ES-I3 (cell line): ENCODE results near the gene ARVCF.

Experiments used
- H3K36me3 ChIP-seq: 2 replicates; pipeline ENCODE4 v1.6.1; 2013; ENCODE audit warnings: mild to moderate bottlenecking, low read length, control low read depth, moderate library complexity; ENCODE audit not compliant: insufficient read depth
- H3K4me1 ChIP-seq: 2 replicates; pipeline ENCODE4 v1.6.1; 2013; ENCODE audit warnings: mild to moderate bottlenecking, control low read depth, low read length; ENCODE audit not compliant: insufficient read depth
- H3K9ac ChIP-seq: 2 replicates; pipeline ENCODE4 v1.6.1; 2013; ENCODE audit warnings: low read depth, mild to moderate bottlenecking, low read length, moderate library complexity
- H3K9me3 ChIP-seq: 2 replicates; pipeline ENCODE4 v1.6.1; 2013; ENCODE audit warnings: mild to moderate bottlenecking, low read length, moderate library complexity; ENCODE audit not compliant: control insufficient read depth, insufficient read depth

ARVCF gene

GRCh38 chr22:19979712-19980493 lies 36.7 kb downstream of the ARVCF start:
- H3K9me3 ChIP-seq, result no peaks in the 10 kb centered on the region
- H3K9ac ChIP-seq, result no peak overlapping the region
- H3K36me3 ChIP-seq, result peaks cover 9% of the 10 kb centered on the region; the same call in 1 of the 2 replicates
- peaks cover 24% of the 10 kb centered on the region; the same call in 1 of the 2 replicates for H3K4me1 ChIP-seq

GRCh38 chr22:19978748-19979147 lies 37.9 kb downstream of the ARVCF start:
- Histone ChIP-seq H3K36me3 (peaks cover 9% of the 10 kb centered on the region; the same call in 1 of the 2 replicates), H3K9me3 (no peaks in the 10 kb centered on the region), H3K4me1 (peaks cover 15% of the 10 kb centered on the region; the same call in 1 of the 2 replicates), H3K9ac (no peak overlapping the region)

DNA sequence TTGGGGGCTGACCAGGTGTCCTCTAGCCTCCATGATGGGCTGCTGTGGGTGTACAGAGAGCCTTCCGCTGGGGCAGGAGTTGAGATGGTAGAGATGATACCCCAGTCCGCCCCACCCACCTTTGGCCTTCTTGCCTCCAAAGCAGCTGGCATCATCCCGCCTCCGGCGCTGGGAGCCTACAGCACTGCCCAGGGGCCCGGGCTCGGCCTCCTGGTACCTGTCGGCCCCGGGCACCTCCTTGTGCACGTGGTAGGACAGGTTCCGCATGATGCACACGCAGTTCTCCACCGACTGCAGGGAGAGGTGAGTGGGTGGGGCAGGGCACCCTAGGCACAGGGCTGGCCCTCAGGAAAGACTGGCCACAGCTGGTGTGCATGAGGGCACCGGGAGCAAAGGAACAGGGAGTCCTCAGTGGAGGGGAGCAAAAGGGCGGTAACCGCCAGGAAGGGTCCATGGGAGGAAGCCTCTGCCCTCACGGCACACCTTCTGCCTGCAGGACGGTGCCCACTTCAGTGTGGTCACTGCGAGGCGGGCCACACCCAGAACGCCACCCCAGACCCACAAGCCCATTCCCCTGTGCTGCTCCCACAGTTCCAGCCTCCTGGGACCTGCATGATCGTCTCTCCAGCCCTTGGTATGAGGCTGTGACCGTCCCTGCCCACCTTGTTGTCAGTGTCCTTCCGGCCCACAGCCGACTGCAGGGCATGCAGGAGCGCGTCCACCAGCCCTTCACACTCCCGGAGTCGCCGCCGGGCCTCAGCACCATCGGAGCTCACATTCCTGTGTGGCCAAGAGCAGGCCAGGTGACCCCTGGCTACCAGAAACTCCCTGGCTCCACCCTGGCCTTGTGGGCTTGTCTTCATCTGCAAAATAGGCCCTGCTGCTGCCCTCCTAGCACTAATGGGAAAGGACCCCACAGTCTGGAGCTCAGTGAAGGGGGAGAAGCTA lies 39.1 kb downstream of the ARVCF start:
- Histone ChIP-seq H3K36me3 (peaks cover 9% of the 10 kb centered on the region; the same call in 1 of the 2 replicates), H3K9me3 (no peaks in the 10 kb centered on the region), H3K9ac (no peak overlapping the region), H3K4me1 (peaks cover 13% of the 10 kb centered on the region; the same call in 1 of the 2 replicates)

DNA sequence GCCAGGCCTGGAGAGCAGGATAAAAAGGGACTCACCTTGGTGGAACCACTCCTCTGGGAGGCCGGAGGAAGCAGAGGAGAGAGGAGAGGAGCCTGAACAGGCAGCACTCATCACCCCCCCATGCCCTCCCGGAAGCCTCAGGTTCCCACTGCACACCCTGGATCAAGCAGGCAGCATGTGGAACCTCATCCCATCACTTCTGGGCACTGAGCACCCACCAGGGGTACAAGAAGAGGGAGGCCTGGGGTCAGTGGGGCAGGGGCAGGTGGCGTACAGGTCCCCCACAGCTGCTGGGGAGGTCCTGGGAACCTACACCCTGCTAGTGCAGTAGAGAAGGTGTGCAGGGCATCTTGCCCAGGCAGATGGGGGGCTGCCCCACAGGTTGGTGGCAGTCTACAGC lies 40.0 kb downstream of the ARVCF start:
- Histone ChIP-seq H3K9me3 (no peaks in the 10 kb centered on the region), H3K4me1 (peaks cover 13% of the 10 kb centered on the region; the same call in 1 of the 2 replicates), H3K36me3 (peaks cover 9% of the 10 kb centered on the region; the same call in 1 of the 2 replicates), H3K9ac (no peak overlapping the region)

GRCh38 chr22:19975707-19976035 lies 41.0 kb downstream of the ARVCF start:
- Histone ChIP-seq H3K9ac (no peak overlapping the region), H3K4me1 (peaks cover 13% of the 10 kb centered on the region; the same call in 1 of the 2 replicates), H3K36me3 (peaks cover 12% of the 10 kb centered on the region; the same call in 1 of the 2 replicates), H3K9me3 (no peaks in the 10 kb centered on the region)

- no peak overlapping the region for H3K9ac ChIP-seq
These were observed 41.5 kb downstream of the ARVCF start for GRCh38 chr22:19974935-19975706.

GRCh38 chr22:19974268-19974861 lies 42.3 kb downstream of the ARVCF start:
- H3K36me3 ChIP-seq, result 0 out of 2 replicates have a peak, but pooled peaks cover 10% of the 10 kb centered on the region
- no peaks in the 10 kb centered on the region for H3K9me3 ChIP-seq
- H3K9ac ChIP-seq, result no peak overlapping the region
- H3K4me1 ChIP-seq, result peaks cover 13% of the 10 kb centered on the region; the same call in 1 of the 2 replicates

More at GRCh38 chr22:19974935-19975706, 41.5 kb downstream of the ARVCF start:
- peaks cover 13% of the 10 kb centered on the region; the same call in 1 of the 2 replicates for H3K36me3 ChIP-seq
- H3K4me1 ChIP-seq, result peaks cover 13% of the 10 kb centered on the region; the same call in 1 of the 2 replicates
- H3K9me3 ChIP-seq, result no peaks in the 10 kb centered on the region

GRCh38 chr22:19973551-19974267 lies 42.9 kb downstream of the ARVCF start:
- Histone ChIP-seq H3K36me3 (0 out of 2 replicates have a peak, but pooled peaks cover 6% of the 10 kb centered on the region), H3K9ac (no peak overlapping the region), H3K9me3 (no peaks in the 10 kb centered on the region), H3K4me1 (peaks cover 13% of the 10 kb centered on the region; the same call in 1 of the 2 replicates)

- Histone ChIP-seq H3K36me3 (0 out of 2 replicates have a peak, but pooled peaks cover 4% of the 10 kb centered on the region), H3K4me1 (peaks cover 13% of the 10 kb centered on the region; the same call in 1 of the 2 replicates), H3K9ac (no peak overlapping the region), H3K9me3 (no peaks in the 10 kb centered on the region)
These were observed 43.7 kb downstream of the ARVCF start for GRCh38 chr22:19972652-19973550.

DNA sequence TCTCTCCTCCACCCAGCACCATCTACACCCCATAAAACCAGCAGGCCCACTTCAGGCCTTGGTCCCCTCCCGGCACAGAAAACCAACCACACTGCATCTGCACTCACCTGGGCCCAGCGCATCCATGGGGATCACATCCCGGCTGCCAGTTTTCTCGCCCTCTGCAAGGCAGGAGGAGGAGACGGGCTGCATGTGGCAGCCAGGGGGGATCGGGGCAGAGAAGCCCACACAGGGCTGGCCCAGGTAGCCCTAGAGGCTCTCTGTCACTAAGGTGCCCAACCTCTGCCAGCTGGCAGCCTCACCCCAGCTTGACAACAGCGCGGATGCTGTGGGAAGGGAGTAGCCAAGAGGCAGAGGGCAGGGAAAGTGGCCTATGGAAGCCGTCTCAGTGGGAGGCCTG lies 44.4 kb downstream of the ARVCF start:
- Histone ChIP-seq H3K9me3 (no peaks in the 10 kb centered on the region), H3K9ac (no peak overlapping the region), H3K4me1 (peaks cover 13% of the 10 kb centered on the region; the same call in 1 of the 2 replicates), H3K36me3 (0 out of 2 replicates have a peak, but pooled peaks cover 4% of the 10 kb centered on the region)

GRCh38 chr22:19971276-19972124 lies 45.1 kb downstream of the ARVCF start:
- Histone ChIP-seq H3K9ac (no peak overlapping the region), H3K36me3 (0 out of 2 replicates have a peak, but pooled peaks cover 4% of the 10 kb centered on the region), H3K9me3 (no peaks in the 10 kb centered on the region), H3K4me1 (peaks cover 13% of the 10 kb centered on the region; the same call in 1 of the 2 replicates)
